Transverse colon (tissue), 4 donors: ENCODE data around the gene RRP8. TPM values are rescaled to one million over a fixed set of nuclear protein-coding genes. Genes with fewer than 3 reads are reported as not detected.

Experiments
- DNase-seq: peaks from one replicate; pipeline ENCODE4 v3.0.0-alpha.2; 2019
- H3K27ac ChIP-seq, 4 donors: fragments of 200-600 bp; sonication (generic); 2 replicates each; pipeline ENCODE4 v1.5.1; 2016 to 2018; ENCODE audit warnings: inconsistent platforms in 4 of 4
- H3K27me3 ChIP-seq: fragments of 200-600 bp; sonication (generic); 2 replicates; pipeline ENCODE4 v1.5.1; 2017; ENCODE audit warnings: inconsistent platforms
- H3K36me3 ChIP-seq, 4 donors: fragments of 200-600 bp; sonication (generic); 2 replicates each; pipeline ENCODE4 v1.5.1; 2017 to 2019; ENCODE audit warnings: inconsistent platforms in 4 of 4
- H3K4me1 ChIP-seq, 4 donors: fragments of 200-600 bp; sonication (generic); 2 replicates each; pipeline ENCODE4 v1.5.1; 2017 to 2020; ENCODE audit warnings: inconsistent platforms in 4 of 4
- H3K4me3 ChIP-seq, 4 donors: fragments of 200-600 bp; sonication (generic); 1 replicate in 1 of 4; 2 replicates in 3 of 4; pipeline versions ENCODE4 v1.5.1 to v1.6.1; 2017 to 2019; ENCODE audit warnings: inconsistent platforms in 4 of 4
- H3K9me3 ChIP-seq, 2 donors: fragments of 200-600 bp; sonication (generic); 2 replicates each; pipeline ENCODE4 v1.5.1; 2017 to 2019; ENCODE audit warnings: inconsistent platforms in 2 of 2
- EP300 ChIP-seq: sonication (generic); formaldehyde crosslinking; IDR thresholded peaks from one replicate; pipeline ENCODE4 v1.6.1; 2017; ENCODE audit warnings: antibody characterized with exemption, low read depth
- POLR2A ChIP-seq: fragments of 450-650 bp; IDR thresholded peaks from one replicate; pipeline ENCODE4 v1.6.1; 2016; ENCODE audit warnings: antibody characterized with exemption, mild to moderate bottlenecking, moderate library complexity
- POLR2AphosphoS5 ChIP-seq, 3 donors: sonication (generic); formaldehyde crosslinking; IDR thresholded peaks; one replicate each; pipeline ENCODE4 v1.6.1; 2016; ENCODE audit warnings: antibody characterized with exemption in 3 of 3
- WGBS, 2 donors: methylation state at CpG; one replicate each; pipeline ENCODE4 v1.1.5; 2018; ENCODE audit warnings: low coverage in 1 of 2; 5-methylcytosine and 5-hydroxymethylcytosine counted together
- in situ Hi-C, 4 donors: fragments of 200-750 bp; cut with MboI; loops; one replicate each; pipeline versions ENCODE4 v1.15.0 to v1.15.1; 2017; ENCODE audit warnings: low sequenced_read_pairs in 3 of 4, low pct_ligation_motif_present in 1 of 4, low pct_unique_long_range_greater_than_20kb in 1 of 4
- intact Hi-C: fragments of 100-400 bp; cut with DNase I; formaldehyde crosslinking; loops from one replicate; pipeline ENCODE4 v1.15.1; 2023; ENCODE audit warnings: low total_unique reads
- total RNA-seq, 4 donors: library from RNA; depleted of rRNA; stranded (reverse); fragments of >200 nt; gene quantifications; one replicate each; pipeline ENCODE4 v1.1.0, GENCODE V29; 2016
- TF ChIP-seq, protein P1 (sequence below), 5 experiments: fragments of 200-600 bp in 3 of 5; fragments of 450-650 bp in 2 of 5; sonication (generic) in 3 of 5; IDR thresholded peaks; 1 replicate in 2 of 5; 2 replicates in 3 of 5; pipeline ENCODE4 v1.5.1; 2016 to 2017; ENCODE audit warnings: antibody characterized with exemption in 5 of 5, inconsistent platforms in 3 of 5, mild to moderate bottlenecking in 2 of 5, moderate library complexity in 1 of 5

Gene RRP8
- total RNA-seq, 4 donors from 2014 or later, result 9.7 to 145 (median 48.2) TPM

DNA sequence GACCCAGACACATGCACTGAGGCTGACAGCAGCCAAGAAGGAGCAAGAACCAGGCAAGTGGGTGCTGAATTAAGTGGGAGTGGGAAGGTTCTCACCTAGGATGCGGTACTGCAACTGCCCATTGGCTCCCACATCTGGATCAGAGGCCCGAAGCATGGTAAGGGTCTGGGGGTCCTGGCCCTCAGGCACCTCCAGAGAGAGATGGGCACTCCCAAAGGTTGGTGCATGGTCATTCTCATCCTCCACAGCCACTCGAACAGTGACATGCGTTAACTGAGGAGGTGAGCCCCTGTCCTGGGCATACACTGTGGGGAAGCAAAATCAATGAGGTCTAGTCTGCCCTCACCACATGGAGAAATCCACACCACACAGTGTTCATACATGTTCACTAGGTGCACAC is 25.1 kb upstream of the RRP8 start:
- 97% methylated on average over 4 of the region's 4 CpGs; no CpG with 5 or more reads in 1 of the 2 donors for WGBS, 2 donors
- H3K36me3 ChIP-seq, result no peaks in the 10 kb centered on the region
- intact Hi-C loops, result no loop called here
- no peak overlapping the region for H3K4me3 ChIP-seq
- no peaks in the 10 kb centered on the region for H3K4me1 ChIP-seq
- H3K27me3 ChIP-seq, result no peaks in the 10 kb centered on the region
- H3K9me3 ChIP-seq, result no peaks in the 10 kb centered on the region
- TF ChIP-seq, protein P1, sequence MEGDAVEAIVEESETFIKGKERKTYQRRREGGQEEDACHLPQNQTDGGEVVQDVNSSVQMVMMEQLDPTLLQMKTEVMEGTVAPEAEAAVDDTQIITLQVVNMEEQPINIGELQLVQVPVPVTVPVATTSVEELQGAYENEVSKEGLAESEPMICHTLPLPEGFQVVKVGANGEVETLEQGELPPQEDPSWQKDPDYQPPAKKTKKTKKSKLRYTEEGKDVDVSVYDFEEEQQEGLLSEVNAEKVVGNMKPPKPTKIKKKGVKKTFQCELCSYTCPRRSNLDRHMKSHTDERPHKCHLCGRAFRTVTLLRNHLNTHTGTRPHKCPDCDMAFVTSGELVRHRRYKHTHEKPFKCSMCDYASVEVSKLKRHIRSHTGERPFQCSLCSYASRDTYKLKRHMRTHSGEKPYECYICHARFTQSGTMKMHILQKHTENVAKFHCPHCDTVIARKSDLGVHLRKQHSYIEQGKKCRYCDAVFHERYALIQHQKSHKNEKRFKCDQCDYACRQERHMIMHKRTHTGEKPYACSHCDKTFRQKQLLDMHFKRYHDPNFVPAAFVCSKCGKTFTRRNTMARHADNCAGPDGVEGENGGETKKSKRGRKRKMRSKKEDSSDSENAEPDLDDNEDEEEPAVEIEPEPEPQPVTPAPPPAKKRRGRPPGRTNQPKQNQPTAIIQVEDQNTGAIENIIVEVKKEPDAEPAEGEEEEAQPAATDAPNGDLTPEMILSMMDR (IDR thresholded peaks at IDR 0.05), result no peak
- TF ChIP-seq POLR2A (no peak), EP300 (no peak), POLR2AphosphoS5 (IDR thresholded peaks at IDR 0.05) (no peak)
- no peak overlapping the region for H3K27ac ChIP-seq
- DNase-seq, result no peak
- in situ Hi-C loops, result no loop called here

DNA sequence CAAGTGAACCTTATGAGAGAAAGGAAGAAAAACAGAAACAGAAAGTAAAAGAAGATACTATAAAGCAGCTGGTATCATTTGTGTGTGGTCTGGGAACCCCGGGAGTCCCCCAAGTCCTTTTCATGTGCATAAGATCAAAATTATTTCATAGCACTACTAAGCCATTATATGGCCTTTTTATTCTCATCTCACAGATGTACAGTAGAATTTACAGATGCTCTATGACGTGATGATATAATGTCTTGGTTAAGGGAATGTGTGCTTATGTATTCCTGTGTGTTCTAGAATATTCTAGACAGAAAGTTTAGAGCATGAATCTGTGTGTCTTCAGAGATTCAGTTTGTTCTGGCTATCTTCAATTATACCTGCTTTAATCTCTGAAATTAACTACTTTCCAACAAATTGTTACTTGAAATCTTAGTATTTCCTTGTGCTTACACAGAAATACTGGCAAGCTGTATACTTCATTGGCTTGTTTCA is 24.4 kb upstream of the RRP8 start:
- WGBS, 2 donors, result 41 to 55% methylated on average over 2 of the region's 2 CpGs
- no peaks in the 10 kb centered on the region for H3K36me3 ChIP-seq
- no peak overlapping the region for H3K27ac ChIP-seq
- no peak overlapping the region for H3K4me3 ChIP-seq
- in situ Hi-C loops, result no loop called here
- H3K9me3 ChIP-seq, result no peaks in the 10 kb centered on the region
- DNase-seq, result no peak
- intact Hi-C loops, result no loop called here
- H3K27me3 ChIP-seq, result no peaks in the 10 kb centered on the region
- no peaks in the 10 kb centered on the region for H3K4me1 ChIP-seq
- TF ChIP-seq, protein P1 (IDR thresholded peaks at IDR 0.05), result no peak
- TF ChIP-seq POLR2AphosphoS5 (IDR thresholded peaks at IDR 0.05), result no peak
- no peak for TF ChIP-seq EP300
- no peak for TF ChIP-seq POLR2A

DNA sequence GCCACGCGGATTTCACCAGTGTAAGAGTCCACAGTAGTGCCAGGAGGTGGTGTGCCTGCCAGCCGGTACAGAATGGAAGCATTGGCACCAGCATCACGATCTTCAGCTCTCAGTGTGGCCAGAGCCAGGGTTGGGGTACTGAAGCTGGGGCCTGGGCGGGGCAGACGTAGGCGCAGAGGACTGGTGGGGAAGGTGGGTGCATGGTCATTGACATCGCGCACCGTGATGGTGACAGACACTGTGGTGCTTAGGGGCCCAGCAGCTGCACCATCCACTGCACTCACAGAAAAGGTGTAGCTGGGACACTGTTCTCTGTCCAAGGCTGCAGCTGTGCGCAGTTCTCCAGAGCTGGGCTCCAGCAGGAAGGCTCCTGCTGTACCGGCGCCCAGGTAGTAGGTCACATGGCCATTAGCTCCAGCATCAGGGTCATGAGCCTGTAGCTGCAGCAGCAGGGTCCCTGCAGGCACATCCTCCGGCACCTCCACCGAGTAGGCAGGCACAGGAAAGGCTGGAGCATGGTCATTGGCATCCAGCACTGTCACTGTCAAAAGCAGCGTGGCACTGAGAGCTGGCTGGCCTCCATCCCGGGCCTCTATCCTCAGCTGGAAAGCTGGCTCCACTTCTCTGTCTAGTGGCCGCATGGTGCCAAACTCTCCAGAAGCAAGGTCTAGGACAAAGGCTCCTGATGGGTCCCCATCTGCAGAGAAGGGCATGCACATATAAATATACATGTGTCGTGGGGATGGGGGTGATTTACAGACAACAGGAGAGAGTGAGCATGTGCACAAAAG is 23.8 kb upstream of the RRP8 start:
- no peak for TF ChIP-seq POLR2AphosphoS5 (IDR thresholded peaks at IDR 0.05)
- no peak for TF ChIP-seq POLR2A
- TF ChIP-seq, protein P1 (IDR thresholded peaks at IDR 0.05), result no peak
- no peak for TF ChIP-seq EP300
- no peaks in the 10 kb centered on the region for H3K27me3 ChIP-seq

DNA sequence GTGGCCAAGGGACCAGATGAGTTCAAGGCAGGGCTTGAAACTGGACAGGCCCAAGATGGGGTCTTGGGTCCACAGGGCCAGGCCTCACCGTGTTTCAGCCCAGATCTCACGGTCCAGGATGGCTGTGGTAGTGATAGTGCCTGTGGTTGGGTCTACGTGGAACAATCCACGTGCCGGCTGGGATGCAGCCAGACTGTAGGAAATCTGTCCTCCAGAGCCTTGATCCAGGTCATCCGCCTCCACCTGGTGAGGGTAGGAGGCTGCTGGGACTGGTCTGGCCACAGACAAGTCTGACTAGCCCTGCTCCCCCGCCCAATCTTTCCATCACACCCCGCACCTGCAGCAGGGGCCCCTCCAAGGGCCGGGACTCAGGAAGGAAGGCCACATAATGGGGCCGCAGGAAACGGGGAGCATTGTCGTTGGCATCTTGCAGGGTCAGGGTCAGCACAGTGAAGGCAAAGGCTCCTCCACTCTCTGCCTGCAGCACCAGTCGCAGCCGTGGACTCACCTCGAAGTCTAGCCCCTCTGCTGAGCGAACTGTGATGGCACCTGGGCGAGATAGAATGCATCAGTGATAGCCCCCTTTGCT is 22.5 kb upstream of the RRP8 start:
- no peak for DNase-seq
- no peaks in the 10 kb centered on the region for H3K36me3 ChIP-seq
- WGBS, 2 donors, result 97 to 100% methylated on average over 3 to 11 of the region's 17 CpGs
- no peaks in the 10 kb centered on the region for H3K9me3 ChIP-seq
- no peaks in the 10 kb centered on the region for H3K27me3 ChIP-seq
- no peak overlapping the region for H3K4me3 ChIP-seq
- no peaks in the 10 kb centered on the region for H3K4me1 ChIP-seq
- intact Hi-C loops, result no loop called here
- H3K27ac ChIP-seq, result no peak overlapping the region
- in situ Hi-C loops, result no loop called here
- TF ChIP-seq, protein P1 (IDR thresholded peaks at IDR 0.05), result no peak
- TF ChIP-seq EP300, result no peak
- no peak for TF ChIP-seq POLR2A
- no peak for TF ChIP-seq POLR2AphosphoS5 (IDR thresholded peaks at IDR 0.05)

More for the DNA sequence above, 23.8 kb upstream of the RRP8 start:
- Histone ChIP-seq H3K9me3 (no peaks in the 10 kb centered on the region), H3K4me1 (no peaks in the 10 kb centered on the region), H3K27ac (no peak overlapping the region), H3K4me3 (no peak overlapping the region), H3K36me3 (no peaks in the 10 kb centered on the region)
- WGBS, 2 donors, result 53 to 78% methylated on average over 3 to 19 of the region's 19 CpGs
- intact Hi-C loops, result no loop called here
- in situ Hi-C loops, result no loop called here
- DNase-seq, result no peak
